ENCODE measurements around the gene PRKG1. TPM values are rescaled to one million over a fixed set of nuclear protein-coding genes. Genes with fewer than 3 reads are reported as not detected.
"Not testable (repeated sequence)": the region's sequence is repeated elsewhere in the genome, so short reads cannot be mapped to it uniquely, and the experiment has no call there.

The PRKG1 gene
- polyA plus RNA-seq, 1 donor (not counting 4 experiments of a cell fraction or from before 2014, with no cell fraction given): 0.24 TPM

- no peaks in the 10 kb centered on the region for H3K27me3 ChIP-seq (ENCODE audit: control insufficient read depth, extremely low read depth, insufficient read depth, low read length)
- H4K20me1 ChIP-seq (ENCODE audit: control insufficient read depth, extremely low read depth, insufficient read depth, low read length): no peaks in the 10 kb centered on the region
- no peak for FAIRE-seq
- TF ChIP-seq EZH2 (IDR thresholded peaks at IDR 0.05; ENCODE audit: low read length): no peak
- no peak for TF ChIP-seq CTCF (optimal IDR thresholded peaks at IDR 0.05 in 1 of 3, IDR thresholded peaks at IDR 0.05 in 1 of 3, conservative IDR thresholded peaks at IDR 0.05 in 1 of 3; ENCODE audit: extremely low read depth in 1 of 3, insufficient read depth in 2 of 3, low read length in 3 of 3)
- H3K27ac ChIP-seq (ENCODE audit: control insufficient read depth, insufficient read depth, low read length): no peak overlapping the region
- H2AFZ ChIP-seq (ENCODE audit: control insufficient read depth, low read length): no peak overlapping the region
- no peak for DNase-seq (ENCODE audit: low read depth, low spot score)
- no peak overlapping the region for H3K4me3 ChIP-seq (ENCODE audit: control insufficient read depth in 2 of 3, extremely low read depth in 1 of 3, insufficient read depth in 2 of 3, low read depth in 1 of 3, low read length in 3 of 3)
- no peak overlapping the region for H3K4me2 ChIP-seq (ENCODE audit: control insufficient read depth, extremely low read depth, insufficient read depth, low read depth, low read length)
- H3K79me2 ChIP-seq (ENCODE audit: control insufficient read depth, insufficient read depth, low read length): no peaks in the 10 kb centered on the region
- H3K9me1 ChIP-seq (ENCODE audit: control insufficient read depth, extremely low read depth, insufficient read depth, low read length): no peaks in the 10 kb centered on the region
- no peak overlapping the region for H3K9ac ChIP-seq (ENCODE audit: control insufficient read depth, extremely low read depth, insufficient read depth, low read length)
- no peaks in the 10 kb centered on the region for H3K9me3 ChIP-seq (ENCODE audit: control insufficient read depth, low read depth, low read length)
- no peaks in the 10 kb centered on the region for H3K36me3 ChIP-seq (ENCODE audit: control insufficient read depth in 2 of 2, extremely low read depth in 1 of 2, insufficient read depth in 2 of 2, low read length in 2 of 2)
- dilution Hi-C loops (cut with MboI; ENCODE audit: extremely low pct_ligation_motif_present, low sequenced_read_pairs): no loop called here
- H3K4me1 ChIP-seq (ENCODE audit: control insufficient read depth, extremely low read depth, insufficient read depth, low read length): no peaks in the 10 kb centered on the region
Observed at GRCh38 chr10:51685768-51686167, 611.5 kb downstream of the PRKG1 start.

- no peaks in the 10 kb centered on the region for H3K9me3 ChIP-seq (ENCODE audit: control insufficient read depth, low read depth, low read length)
- dilution Hi-C loops (cut with MboI; ENCODE audit: extremely low pct_ligation_motif_present, low sequenced_read_pairs): no loop called here
- no peak overlapping the region for H3K9ac ChIP-seq (ENCODE audit: control insufficient read depth, extremely low read depth, insufficient read depth, low read length)
- H3K36me3 ChIP-seq (ENCODE audit: control insufficient read depth in 2 of 2, extremely low read depth in 1 of 2, insufficient read depth in 2 of 2, low read length in 2 of 2): no peaks in the 10 kb centered on the region
- H3K4me1 ChIP-seq (ENCODE audit: control insufficient read depth, extremely low read depth, insufficient read depth, low read length): no peaks in the 10 kb centered on the region
- FAIRE-seq (no peak), DNase-seq (ENCODE audit: low read depth, low spot score) (no peak)
- H3K4me3 ChIP-seq (ENCODE audit: control insufficient read depth in 2 of 3, extremely low read depth in 1 of 3, insufficient read depth in 2 of 3, low read depth in 1 of 3, low read length in 3 of 3): no peak overlapping the region
- no peak overlapping the region for H2AFZ ChIP-seq (ENCODE audit: control insufficient read depth, low read length)
- no peak overlapping the region for H3K27ac ChIP-seq (ENCODE audit: control insufficient read depth, insufficient read depth, low read length)
- no peaks in the 10 kb centered on the region for H4K20me1 ChIP-seq (ENCODE audit: control insufficient read depth, extremely low read depth, insufficient read depth, low read length)
- H3K9me1 ChIP-seq (ENCODE audit: control insufficient read depth, extremely low read depth, insufficient read depth, low read length): no peaks in the 10 kb centered on the region
- TF ChIP-seq CTCF (optimal IDR thresholded peaks at IDR 0.05 in 1 of 3, IDR thresholded peaks at IDR 0.05 in 1 of 3, conservative IDR thresholded peaks at IDR 0.05 in 1 of 3; ENCODE audit: extremely low read depth in 1 of 3, insufficient read depth in 2 of 3, low read length in 3 of 3): no peak
- no peak for TF ChIP-seq EZH2 (IDR thresholded peaks at IDR 0.05; ENCODE audit: low read length)
- H3K27me3 ChIP-seq (ENCODE audit: control insufficient read depth, extremely low read depth, insufficient read depth, low read length): no peaks in the 10 kb centered on the region
- no peak overlapping the region for H3K4me2 ChIP-seq (ENCODE audit: control insufficient read depth, extremely low read depth, insufficient read depth, low read depth, low read length)
- H3K79me2 ChIP-seq (ENCODE audit: control insufficient read depth, insufficient read depth, low read length): no peaks in the 10 kb centered on the region
Observed at GRCh38 chr10:51687296-51687695, 613.0 kb downstream of the PRKG1 start.

- dilution Hi-C loops (cut with MboI; ENCODE audit: extremely low pct_ligation_motif_present, low sequenced_read_pairs): not testable (repeated sequence)
Observed at GRCh38 chr10:51688826-51689225, 614.5 kb downstream of the PRKG1 start.

More at GRCh38 chr10:51688826-51689225, 614.5 kb downstream of the PRKG1 start:
- H3K27me3 ChIP-seq (ENCODE audit: control insufficient read depth, extremely low read depth, insufficient read depth, low read length); H3K36me3 ChIP-seq (ENCODE audit: control insufficient read depth in 2 of 2, extremely low read depth in 1 of 2, insufficient read depth in 2 of 2, low read length in 2 of 2); H3K9ac ChIP-seq (ENCODE audit: control insufficient read depth, extremely low read depth, insufficient read depth, low read length); H3K79me2 ChIP-seq (ENCODE audit: control insufficient read depth, insufficient read depth, low read length); FAIRE-seq; H3K4me2 ChIP-seq (ENCODE audit: control insufficient read depth, extremely low read depth, insufficient read depth, low read depth, low read length); DNase-seq (ENCODE audit: low read depth, low spot score); H3K9me1 ChIP-seq (ENCODE audit: control insufficient read depth, extremely low read depth, insufficient read depth, low read length); H4K20me1 ChIP-seq (ENCODE audit: control insufficient read depth, extremely low read depth, insufficient read depth, low read length); H3K27ac ChIP-seq (ENCODE audit: control insufficient read depth, insufficient read depth, low read length); H2AFZ ChIP-seq (ENCODE audit: control insufficient read depth, low read length); H3K4me3 ChIP-seq (ENCODE audit: control insufficient read depth in 2 of 3, extremely low read depth in 1 of 3, insufficient read depth in 2 of 3, low read depth in 1 of 3, low read length in 3 of 3); H3K4me1 ChIP-seq (ENCODE audit: control insufficient read depth, extremely low read depth, insufficient read depth, low read length); H3K9me3 ChIP-seq (ENCODE audit: control insufficient read depth, low read depth, low read length): not testable (repeated sequence)

All from keratinocyte (primary cell).